ENCODE data around the gene CYP4F3.

The CYP4F3 gene

DNA sequence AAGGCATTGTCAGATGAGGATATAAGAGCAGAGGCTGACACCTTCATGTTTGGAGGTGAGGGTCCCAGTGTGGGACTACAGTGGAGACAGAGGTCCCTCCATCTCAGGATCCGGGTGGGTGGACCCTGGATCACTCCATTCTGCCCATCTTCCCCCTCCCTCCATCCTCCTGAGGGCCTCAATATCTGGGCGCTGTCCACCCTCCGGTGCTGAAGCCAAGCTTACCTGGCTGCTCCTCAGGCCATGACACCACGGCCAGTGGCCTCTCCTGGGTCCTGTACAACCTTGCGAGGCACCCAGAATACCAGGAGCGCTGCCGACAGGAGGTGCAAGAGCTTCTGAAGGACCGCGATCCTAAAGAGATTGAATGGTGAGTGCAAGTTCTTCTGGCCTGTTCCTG, 44.1 kb downstream of the CYP4F3 start:
- in situ Hi-C loops (cut with HindIII; ENCODE audit: low pct_ligation_motif_present, low sequenced_read_pairs): no loop called here
- Histone ChIP-seq H3K4me3 (ENCODE audit: low read depth, low read length) (no peak overlapping the region), H3K27me3 (replicated peaks) (no peaks in the 10 kb centered on the region), H3K36me3 (replicated peaks) (no peaks in the 10 kb centered on the region), H3K27ac (no peak overlapping the region)
- DNase-seq: no peak
- TF ChIP-seq, protein P1, sequence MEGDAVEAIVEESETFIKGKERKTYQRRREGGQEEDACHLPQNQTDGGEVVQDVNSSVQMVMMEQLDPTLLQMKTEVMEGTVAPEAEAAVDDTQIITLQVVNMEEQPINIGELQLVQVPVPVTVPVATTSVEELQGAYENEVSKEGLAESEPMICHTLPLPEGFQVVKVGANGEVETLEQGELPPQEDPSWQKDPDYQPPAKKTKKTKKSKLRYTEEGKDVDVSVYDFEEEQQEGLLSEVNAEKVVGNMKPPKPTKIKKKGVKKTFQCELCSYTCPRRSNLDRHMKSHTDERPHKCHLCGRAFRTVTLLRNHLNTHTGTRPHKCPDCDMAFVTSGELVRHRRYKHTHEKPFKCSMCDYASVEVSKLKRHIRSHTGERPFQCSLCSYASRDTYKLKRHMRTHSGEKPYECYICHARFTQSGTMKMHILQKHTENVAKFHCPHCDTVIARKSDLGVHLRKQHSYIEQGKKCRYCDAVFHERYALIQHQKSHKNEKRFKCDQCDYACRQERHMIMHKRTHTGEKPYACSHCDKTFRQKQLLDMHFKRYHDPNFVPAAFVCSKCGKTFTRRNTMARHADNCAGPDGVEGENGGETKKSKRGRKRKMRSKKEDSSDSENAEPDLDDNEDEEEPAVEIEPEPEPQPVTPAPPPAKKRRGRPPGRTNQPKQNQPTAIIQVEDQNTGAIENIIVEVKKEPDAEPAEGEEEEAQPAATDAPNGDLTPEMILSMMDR (IDR thresholded peaks at IDR 0.05; ENCODE audit: low read depth, low read length, missing control alignments): no peak

DNA sequence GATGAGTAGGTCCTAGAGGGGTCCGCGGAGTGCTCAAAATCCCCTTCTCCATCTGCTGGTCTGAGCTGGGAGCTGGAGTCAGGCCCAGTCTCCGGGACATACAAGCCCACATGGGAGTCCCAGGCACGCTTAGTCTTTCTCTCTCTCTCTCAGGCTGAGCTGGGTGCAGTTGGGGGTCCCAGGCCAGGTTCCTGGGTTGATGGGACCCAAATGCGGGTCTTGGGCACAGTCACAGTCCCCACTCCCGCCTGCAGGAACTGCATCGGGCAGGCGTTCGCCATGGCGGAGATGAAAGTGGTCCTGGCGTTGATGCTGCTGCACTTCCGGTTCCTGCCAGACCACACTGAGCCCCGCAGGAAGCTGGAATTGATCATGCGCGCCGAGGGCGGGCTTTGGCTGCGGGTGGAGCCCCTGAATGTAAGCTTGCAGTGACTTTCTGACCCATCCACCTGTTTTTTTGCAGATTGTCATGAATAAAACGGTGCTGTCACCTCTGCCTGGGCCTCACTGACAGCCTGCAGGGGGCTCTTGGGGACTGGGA, 56.0 kb downstream of the CYP4F3 start:
- in situ Hi-C loops (cut with HindIII; ENCODE audit: low pct_ligation_motif_present, low sequenced_read_pairs): no loop called here
- DNase-seq: no peak
- Histone ChIP-seq H3K27me3 (replicated peaks) (no peaks in the 10 kb centered on the region), H3K36me3 (replicated peaks) (no peaks in the 10 kb centered on the region), H3K27ac (no peak overlapping the region), H3K4me3 (ENCODE audit: low read depth, low read length) (no peak overlapping the region)
- TF ChIP-seq, protein P1 (IDR thresholded peaks at IDR 0.05; ENCODE audit: low read depth, low read length, missing control alignments): no peak

DNA sequence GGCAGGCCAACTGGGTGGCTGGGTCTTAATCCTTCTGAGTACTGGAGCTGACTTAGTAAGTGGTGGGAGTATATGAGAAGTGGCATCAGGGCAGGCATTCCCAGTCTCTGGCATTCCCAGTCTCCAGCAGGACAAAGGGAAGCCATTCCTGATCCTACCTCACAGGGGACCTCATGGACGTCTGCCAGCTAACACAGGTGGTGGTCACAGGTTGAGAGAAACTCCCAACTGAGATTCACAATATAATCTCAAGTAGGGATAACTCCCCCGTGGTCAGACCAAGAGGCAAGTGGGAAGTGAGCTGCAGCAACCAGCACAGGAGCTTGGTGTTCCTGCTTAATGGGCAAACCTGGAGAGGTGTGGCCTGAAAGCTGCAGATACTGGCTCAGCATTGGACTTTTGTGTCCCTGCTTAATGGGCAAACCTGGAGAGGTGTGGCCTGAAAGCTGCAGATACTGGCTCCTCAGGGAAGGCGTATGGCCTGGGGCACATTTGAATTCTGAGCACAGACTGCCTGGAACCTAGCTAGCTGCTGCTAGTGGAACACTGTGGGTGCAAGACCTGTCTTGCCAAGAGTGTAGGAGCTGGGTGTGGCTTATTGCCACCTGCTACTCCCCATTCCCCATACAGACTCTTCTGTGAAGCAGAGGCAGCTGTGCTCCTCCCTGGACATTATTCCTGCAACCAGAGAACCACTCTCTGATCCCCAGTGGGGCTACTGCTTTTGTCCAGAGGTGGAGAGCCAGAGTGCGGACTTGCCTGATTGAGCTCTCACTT, 61.2 kb downstream of the CYP4F3 start:
- Histone ChIP-seq H3K27me3 (replicated peaks) (no peaks in the 10 kb centered on the region), H3K4me3 (ENCODE audit: low read depth, low read length) (no peak overlapping the region), H3K27ac (no peak overlapping the region), H3K36me3 (replicated peaks) (no peaks in the 10 kb centered on the region)
- TF ChIP-seq, protein P1 (IDR thresholded peaks at IDR 0.05; ENCODE audit: low read depth, low read length, missing control alignments): no peak
- DNase-seq: no peak
- in situ Hi-C loops (cut with HindIII; ENCODE audit: low pct_ligation_motif_present, low sequenced_read_pairs): no loop called here

DNA sequence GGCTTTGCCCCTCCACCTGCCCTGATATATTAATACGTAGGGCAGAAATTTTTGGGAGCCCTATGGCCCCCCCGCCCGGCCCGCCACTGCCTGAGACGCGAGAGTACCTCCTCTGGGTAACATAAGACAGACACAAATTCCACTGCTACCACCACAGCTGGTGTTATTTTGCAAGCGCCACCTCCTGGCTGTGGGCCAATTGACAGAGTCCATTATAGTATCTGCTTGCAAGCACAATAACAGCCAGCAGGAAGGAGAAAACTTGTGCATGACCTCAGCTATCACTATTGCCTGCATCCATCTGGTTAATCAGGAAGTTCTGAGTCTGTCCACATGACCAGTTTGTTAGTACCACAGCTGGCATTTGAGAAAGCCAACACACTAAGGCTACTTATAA, 61.8 kb downstream of the CYP4F3 start:
- in situ Hi-C loops (cut with HindIII; ENCODE audit: low pct_ligation_motif_present, low sequenced_read_pairs): no loop called here
- H3K27ac ChIP-seq: no peak overlapping the region
- TF ChIP-seq, protein P1 (IDR thresholded peaks at IDR 0.05; ENCODE audit: low read depth, low read length, missing control alignments): no peak
- no peak for DNase-seq
- no peak overlapping the region for H3K4me3 ChIP-seq (ENCODE audit: low read depth, low read length)
- H3K27me3 ChIP-seq (replicated peaks): no peaks in the 10 kb centered on the region
- no peaks in the 10 kb centered on the region for H3K36me3 ChIP-seq (replicated peaks)
